ENCODE data around the gene KCNQ5.

KCNQ5 gene

GRCh38 chr6:72933233-72933632 is 311.4 kb downstream of the KCNQ5 start:
- H2BK5ac ChIP-seq (ENCODE audit: low read length): no peak overlapping the region
- H4K91ac ChIP-seq (ENCODE audit: low read depth, low read length, poor library complexity): no peak overlapping the region
- H3K18ac ChIP-seq (ENCODE audit: low read length): no peak overlapping the region
- H3K4me3 ChIP-seq (ENCODE audit: low read length in 2 of 2): no peak overlapping the region
- no peak overlapping the region for H4K8ac ChIP-seq (ENCODE audit: low read depth, low read length)
- H3K14ac ChIP-seq (ENCODE audit: low read length): no peak overlapping the region
- DNase-seq (ENCODE audit: low spot score): no peak
- H3K4ac ChIP-seq (ENCODE audit: low read length): no peak overlapping the region
- H2BK120ac ChIP-seq (ENCODE audit: low read depth, low read length): no peak overlapping the region
- no peaks in the 10 kb centered on the region for H3K27me3 ChIP-seq (ENCODE audit: control insufficient read depth in 3 of 3, insufficient read depth in 3 of 3, low read depth in 1 of 3, low read length in 3 of 3)
- peaks cover 0 to 4% of the 10 kb centered on the region in 2 donors for H3K4me1 ChIP-seq (ENCODE audit: control insufficient read depth in 2 of 2, insufficient read depth in 1 of 2, low read depth in 1 of 2, low read length in 2 of 2)
- H2BK15ac ChIP-seq (ENCODE audit: low read length): no peak overlapping the region
- no peaks in the 10 kb centered on the region for H3K36me3 ChIP-seq (replicated peaks in 1 of 2; ENCODE audit: control insufficient read depth in 2 of 2, insufficient read depth in 2 of 2, low read length in 2 of 2)
- H2AK5ac ChIP-seq (ENCODE audit: low read depth, low read length): no peak overlapping the region
- no peak overlapping the region for H3K4me2 ChIP-seq (ENCODE audit: insufficient read depth, low read length, poor library complexity, severe bottlenecking)
- no peak overlapping the region for H3K9ac ChIP-seq (ENCODE audit: low read depth, low read length, poor library complexity)
- H3K9me3 ChIP-seq (replicated peaks in 1 of 2; ENCODE audit: control insufficient read depth in 2 of 2, insufficient read depth in 1 of 2, low read depth in 1 of 2, low read length in 2 of 2): no peaks in the 10 kb centered on the region
- no peak overlapping the region for H2BK12ac ChIP-seq (ENCODE audit: low read length)
- H3K27ac ChIP-seq (replicated peaks; ENCODE audit: low read length): no peak overlapping the region
- WGBS, 2 donors (ENCODE audit: extremely low coverage in 2 of 2, insufficient read length in 2 of 2, insufficient replicate concordance in 1 of 2): no CpG with 5 or more reads among the region's 4 CpGs
- H2AFZ ChIP-seq (ENCODE audit: low read length): no peak overlapping the region
- no peak overlapping the region for H3K23ac ChIP-seq (ENCODE audit: low read depth, low read length, poor library complexity)
- H3K79me1 ChIP-seq (ENCODE audit: low read depth, low read length): no peaks in the 10 kb centered on the region

- Histone ChIP-seq H2BK5ac (ENCODE audit: low read length) (no peak overlapping the region), H4K8ac (ENCODE audit: low read depth, low read length) (no peak overlapping the region), H3K23ac (ENCODE audit: low read depth, low read length, poor library complexity) (no peak overlapping the region), H3K4ac (ENCODE audit: low read length) (no peak overlapping the region), H3K9me3 (replicated peaks in 1 of 2; ENCODE audit: control insufficient read depth in 2 of 2, insufficient read depth in 1 of 2, low read depth in 1 of 2, low read length in 2 of 2) (no peaks in the 10 kb centered on the region), H3K4me1 (ENCODE audit: control insufficient read depth in 2 of 2, insufficient read depth in 1 of 2, low read depth in 1 of 2, low read length in 2 of 2) (no peaks in the 10 kb centered on the region), H2BK12ac (ENCODE audit: low read length) (no peak overlapping the region), H3K36me3 (replicated peaks in 1 of 2; ENCODE audit: control insufficient read depth in 2 of 2, insufficient read depth in 2 of 2, low read length in 2 of 2) (no peaks in the 10 kb centered on the region), H3K4me3 (ENCODE audit: low read length in 2 of 2) (no peak overlapping the region), H2AFZ (ENCODE audit: low read length) (no peak overlapping the region), H2BK15ac (ENCODE audit: low read length) (no peak overlapping the region), H3K27ac (replicated peaks; ENCODE audit: low read length) (no peak overlapping the region), H3K27me3 (ENCODE audit: control insufficient read depth in 3 of 3, insufficient read depth in 3 of 3, low read depth in 1 of 3, low read length in 3 of 3) (no peaks in the 10 kb centered on the region), H3K9ac (ENCODE audit: low read depth, low read length, poor library complexity) (no peak overlapping the region), H3K18ac (ENCODE audit: low read length) (no peak overlapping the region), H3K79me1 (ENCODE audit: low read depth, low read length) (no peaks in the 10 kb centered on the region), H2BK120ac (ENCODE audit: low read depth, low read length) (no peak overlapping the region), H2AK5ac (ENCODE audit: low read depth, low read length) (no peak overlapping the region), H3K4me2 (ENCODE audit: insufficient read depth, low read length, poor library complexity, severe bottlenecking) (no peak overlapping the region), H3K14ac (ENCODE audit: low read length) (no peak overlapping the region), H4K91ac (ENCODE audit: low read depth, low read length, poor library complexity) (no peak overlapping the region)
- DNase-seq (ENCODE audit: low spot score): no peak
- WGBS, 2 donors (ENCODE audit: extremely low coverage in 2 of 2, insufficient read length in 2 of 2, insufficient replicate concordance in 1 of 2): no CpG with 5 or more reads among the region's 4 CpGs
These were observed 315.1 kb downstream of the KCNQ5 start for GRCh38 chr6:72936766-72937559.

GRCh38 chr6:72938104-72938503 is 316.2 kb downstream of the KCNQ5 start:
- Histone ChIP-seq H3K9me3 (replicated peaks in 1 of 2; ENCODE audit: control insufficient read depth in 2 of 2, insufficient read depth in 1 of 2, low read depth in 1 of 2, low read length in 2 of 2) (no peaks in the 10 kb centered on the region), H2AK5ac (ENCODE audit: low read depth, low read length) (no peak overlapping the region), H2BK120ac (ENCODE audit: low read depth, low read length) (no peak overlapping the region), H2BK15ac (ENCODE audit: low read length) (no peak overlapping the region), H3K27ac (replicated peaks; ENCODE audit: low read length) (no peak overlapping the region), H2BK12ac (ENCODE audit: low read length) (no peak overlapping the region), H3K36me3 (replicated peaks in 1 of 2; ENCODE audit: control insufficient read depth in 2 of 2, insufficient read depth in 2 of 2, low read length in 2 of 2) (no peaks in the 10 kb centered on the region), H3K14ac (ENCODE audit: low read length) (no peak overlapping the region), H3K18ac (ENCODE audit: low read length) (no peak overlapping the region), H3K79me1 (ENCODE audit: low read depth, low read length) (no peaks in the 10 kb centered on the region), H2BK5ac (ENCODE audit: low read length) (no peak overlapping the region), H3K27me3 (ENCODE audit: control insufficient read depth in 3 of 3, insufficient read depth in 3 of 3, low read depth in 1 of 3, low read length in 3 of 3) (no peaks in the 10 kb centered on the region), H4K8ac (ENCODE audit: low read depth, low read length) (no peak overlapping the region), H3K4me3 (ENCODE audit: low read length in 2 of 2) (no peak overlapping the region), H3K4ac (ENCODE audit: low read length) (no peak overlapping the region), H3K9ac (ENCODE audit: low read depth, low read length, poor library complexity) (no peak overlapping the region), H3K4me2 (ENCODE audit: insufficient read depth, low read length, poor library complexity, severe bottlenecking) (no peak overlapping the region), H4K91ac (ENCODE audit: low read depth, low read length, poor library complexity) (no peak overlapping the region), H2AFZ (ENCODE audit: low read length) (no peak overlapping the region), H3K23ac (ENCODE audit: low read depth, low read length, poor library complexity) (no peak overlapping the region), H3K4me1 (ENCODE audit: control insufficient read depth in 2 of 2, insufficient read depth in 1 of 2, low read depth in 1 of 2, low read length in 2 of 2) (no peaks in the 10 kb centered on the region)
- WGBS, 2 donors (ENCODE audit: extremely low coverage in 2 of 2, insufficient read length in 2 of 2, insufficient replicate concordance in 1 of 2): no CpG with 5 or more reads among the region's 3 CpGs
- no peak for DNase-seq (ENCODE audit: low spot score)

GRCh38 chr6:72939004-72939403 is 317.1 kb downstream of the KCNQ5 start:
- no peak overlapping the region for H3K4ac ChIP-seq (ENCODE audit: low read length)
- no peak overlapping the region for H2BK5ac ChIP-seq (ENCODE audit: low read length)
- no peaks in the 10 kb centered on the region for H3K4me1 ChIP-seq (ENCODE audit: control insufficient read depth in 2 of 2, insufficient read depth in 1 of 2, low read depth in 1 of 2, low read length in 2 of 2)
- H2BK12ac ChIP-seq (ENCODE audit: low read length): no peak overlapping the region
- no peak overlapping the region for H2BK120ac ChIP-seq (ENCODE audit: low read depth, low read length)
- H3K79me1 ChIP-seq (ENCODE audit: low read depth, low read length): no peaks in the 10 kb centered on the region
- no peak overlapping the region for H3K23ac ChIP-seq (ENCODE audit: low read depth, low read length, poor library complexity)
- no peaks in the 10 kb centered on the region for H3K27me3 ChIP-seq (ENCODE audit: control insufficient read depth in 3 of 3, insufficient read depth in 3 of 3, low read depth in 1 of 3, low read length in 3 of 3)
- no CpG with 5 or more reads among the region's 8 CpGs for WGBS, 2 donors (ENCODE audit: extremely low coverage in 2 of 2, insufficient read length in 2 of 2, insufficient replicate concordance in 1 of 2)
- H3K9ac ChIP-seq (ENCODE audit: low read depth, low read length, poor library complexity): no peak overlapping the region
- no peak overlapping the region for H4K8ac ChIP-seq (ENCODE audit: low read depth, low read length)
- H3K9me3 ChIP-seq (replicated peaks in 1 of 2; ENCODE audit: control insufficient read depth in 2 of 2, insufficient read depth in 1 of 2, low read depth in 1 of 2, low read length in 2 of 2): no peaks in the 10 kb centered on the region
- no peak overlapping the region for H4K91ac ChIP-seq (ENCODE audit: low read depth, low read length, poor library complexity)
- H2BK15ac ChIP-seq (ENCODE audit: low read length): no peak overlapping the region
- H3K4me3 ChIP-seq (ENCODE audit: low read length in 2 of 2): no peak overlapping the region
- no peak overlapping the region for H3K27ac ChIP-seq (replicated peaks; ENCODE audit: low read length)
- H3K4me2 ChIP-seq (ENCODE audit: insufficient read depth, low read length, poor library complexity, severe bottlenecking): no peak overlapping the region
- H2AFZ ChIP-seq (ENCODE audit: low read length): no peak overlapping the region
- H2AK5ac ChIP-seq (ENCODE audit: low read depth, low read length): no peak overlapping the region
- H3K18ac ChIP-seq (ENCODE audit: low read length): no peak overlapping the region
- no peak for DNase-seq (ENCODE audit: low spot score)
- H3K14ac ChIP-seq (ENCODE audit: low read length): no peak overlapping the region
- H3K36me3 ChIP-seq (replicated peaks in 1 of 2; ENCODE audit: control insufficient read depth in 2 of 2, insufficient read depth in 2 of 2, low read length in 2 of 2): no peaks in the 10 kb centered on the region
